Left renal pelvis (tissue), 4 donors: Measurements from ENCODE around the gene COPRS. TPM values are rescaled to one million over a fixed set of nuclear protein-coding genes. Genes with fewer than 3 reads are reported as not detected.
A peak's percentile ranks its signal among the peaks of the same experiment; 100 is the strongest.

ENCODE experiments used
- DNase-seq, 4 donors: peaks; one replicate each; pipeline ENCODE4 v3.0.0-alpha.2; 2013; ENCODE audit warnings: low read depth in 4 of 4, low spot score in 3 of 4
- polyA plus RNA-seq, 4 donors: library from polyadenylated mRNA; unstranded; fragments of 120-200 nt; gene quantifications; one replicate each; pipeline ENCODE4 v1.2.1, GENCODE V29; 2013; ENCODE audit not compliant: insufficient read length in 4 of 4

Gene COPRS
- polyA plus RNA-seq, result 10 to 100 TPM; 43.3 to 47.3 (median 46.5) TPM

- peak; percentile 41 to 62 (median 54) for DNase-seq
Measured at GRCh38 chr17:31858642-31859486, at the start of gene COPRS. TSS of gene COPRS (minus strand) at chr17:31859244. CDS start at chr17:31859199, 45 bp downstream.

- no peak for DNase-seq
Measured at GRCh38 chr17:31908386-31908785, 49.3 kb upstream of the COPRS start.

- DNase-seq, result peak in 1 of 4 donors; percentile 21
Measured at GRCh38 chr17:31907342-31907962, 48.4 kb upstream of the COPRS start.

- no peak for DNase-seq
Measured at GRCh38 chr17:31903401-31903800, 44.4 kb upstream of the COPRS start.

- no peak for DNase-seq
Measured at GRCh38 chr17:31902693-31903092, 43.6 kb upstream of the COPRS start.

- DNase-seq, result no peak
Measured at GRCh38 chr17:31900877-31901276, 41.8 kb upstream of the COPRS start.

GRCh38 chr17:31888124-31888523 is 29.1 kb upstream of the COPRS start:
- no peak for DNase-seq

- DNase-seq, result no peak
Measured at GRCh38 chr17:31882571-31882970, 23.5 kb upstream of the COPRS start.

GRCh38 chr17:31880311-31880710 is 21.3 kb upstream of the COPRS start:
- DNase-seq, result no peak

GRCh38 chr17:31878703-31879073 is 19.6 kb upstream of the COPRS start:
- DNase-seq, result no peak

- DNase-seq, result no peak
Measured at GRCh38 chr17:31877911-31878702, 19.1 kb upstream of the COPRS start.

- DNase-seq, result no peak
Measured at GRCh38 chr17:31877341-31877740, 18.3 kb upstream of the COPRS start.

- no peak for DNase-seq
Measured at GRCh38 chr17:31875081-31875480, 16.0 kb upstream of the COPRS start.

- DNase-seq, result no peak
Measured at GRCh38 chr17:31869797-31870568, 10.9 kb upstream of the COPRS start.

- no peak for DNase-seq
Measured at GRCh38 chr17:31869031-31869430, 10.0 kb upstream of the COPRS start.

GRCh38 chr17:31859487-31860008 is 504 bp upstream of the COPRS start:
- DNase-seq, result peak in 1 of 4 donors; percentile 3

GRCh38 chr17:31857920-31858641 is 963 bp downstream of the COPRS start:
- DNase-seq, result peak in 1 of 4 donors; percentile 8

GRCh38 chr17:31856750-31857149 is 2.3 kb downstream of the COPRS start:
- DNase-seq, result no peak

- no peak for DNase-seq
Measured at GRCh38 chr17:31854672-31855071, 4.4 kb downstream of the COPRS start.
